HepG2 (cell line): ENCODE data around the gene CABLES1. TPM values are rescaled to one million over a fixed set of nuclear protein-coding genes. Genes with fewer than 3 reads are reported as not detected.

Experiments used
- ELF3 ChIP-seq: IDR thresholded peaks from 2 replicates; pipeline ENCODE4 v1.6.1; 2016; ENCODE audit warnings: missing genetic modification reagents, missing compliant biosample characterization
- ELK4 ChIP-seq: sonication (generic); formaldehyde crosslinking; IDR thresholded peaks from 2 replicates; pipeline ENCODE4 v1.9.0; 2021; ENCODE audit warnings: missing genetic modification reagents, borderline replicate concordance
- HMG20B ChIP-seq: conservative IDR thresholded peaks from 2 replicates; pipeline ENCODE4 v1.6.1; 2016; ENCODE audit warnings: missing genetic modification reagents, missing compliant biosample characterization
- MIER3 ChIP-seq: IDR thresholded peaks from 2 replicates; pipeline ENCODE4 v1.6.1; 2016; ENCODE audit warnings: missing compliant biosample characterization, borderline replicate concordance
- MYC ChIP-seq: sonication (generic); formaldehyde crosslinking; IDR thresholded peaks from 2 replicates; pipeline ENCODE4 v1.9.0; 2021; ENCODE audit warnings: missing genetic modification reagents, borderline replicate concordance
- RORA ChIP-seq: sonication (generic); formaldehyde crosslinking; IDR thresholded peaks from 2 replicates; pipeline ENCODE4 v1.5.0; 2020; ENCODE audit warnings: mild to moderate bottlenecking, missing genetic modification reagents, moderate library complexity
- SRY ChIP-seq: sonication (generic); formaldehyde crosslinking; IDR thresholded peaks from 2 replicates; pipeline ENCODE4 v1.8.0; 2022; ENCODE audit warnings: mild to moderate bottlenecking, missing genetic modification reagents
- THAP7 ChIP-seq: sonication (generic); formaldehyde crosslinking; IDR thresholded peaks from 2 replicates; pipeline ENCODE4 v1.8.1; 2023; ENCODE audit warnings: mild to moderate bottlenecking, missing genetic modification reagents
- ZFP1 ChIP-seq: IDR thresholded peaks from 2 replicates; pipeline ENCODE4 v1.6.1; 2016
- ZGPAT ChIP-seq: IDR thresholded peaks from 2 replicates; pipeline ENCODE4 v1.6.1; 2016; ENCODE audit warnings: mild to moderate bottlenecking
- ZNF124 ChIP-seq: sonication (generic); formaldehyde crosslinking; IDR thresholded peaks from 2 replicates; pipeline ENCODE4 v1.4.0; 2020; ENCODE audit warnings: missing genetic modification reagents
- ZNF326 ChIP-seq: sonication (generic); formaldehyde crosslinking; IDR thresholded peaks from 2 replicates; pipeline ENCODE4 v1.4.0; 2020; ENCODE audit warnings: missing genetic modification reagents, borderline replicate concordance
- ZNF562 ChIP-seq: sonication (generic); formaldehyde crosslinking; IDR thresholded peaks from 2 replicates; pipeline ENCODE4 v1.8.0; 2022; ENCODE audit warnings: missing genetic modification reagents, borderline replicate concordance
- ZNF570 ChIP-seq: sonication (generic); formaldehyde crosslinking; IDR thresholded peaks from 2 replicates; pipeline ENCODE4 v1.4.0; 2020; ENCODE audit warnings: mild to moderate bottlenecking, missing genetic modification reagents, borderline replicate concordance
- ZNF572 ChIP-seq: sonication (generic); formaldehyde crosslinking; IDR thresholded peaks from 2 replicates; pipeline ENCODE4 v1.5.1; 2020; ENCODE audit warnings: mild to moderate bottlenecking, missing genetic modification reagents
- ZNF614 ChIP-seq: IDR thresholded peaks from 2 replicates; pipeline ENCODE4 v1.6.1; 2018; ENCODE audit warnings: missing biosample characterization, missing genetic modification reagents, inconsistent platforms, borderline replicate concordance
- ZNF768 ChIP-seq: sonication (generic); formaldehyde crosslinking; IDR thresholded peaks from 2 replicates; pipeline ENCODE4 v1.4.0; 2020; ENCODE audit warnings: missing genetic modification reagents
- ZXDC ChIP-seq: sonication (generic); formaldehyde crosslinking; IDR thresholded peaks from 2 replicates; pipeline ENCODE4 v1.5.0; 2020; ENCODE audit warnings: mild to moderate bottlenecking, missing genetic modification reagents
- polyA plus RNA-seq, 8 experiments: library from polyadenylated mRNA; depleted of rRNA in 3 of 8; stranded (reverse) in 7 of 8; unstranded in 1 of 8; fragments of >200 nt; fragmentation: Illumina TruSeq in 4 of 8; extraction: Trizol in 4 of 8; gene quantifications; 2 replicates each; pipeline versions ENCODE4 v1.2.1 to v1.2.3, GENCODE V29; 2011 to 2016; ENCODE audit warnings: low read depth in 4 of 8, missing spikeins in 1 of 8, mixed read lengths in 1 of 8; ENCODE audit not compliant: insufficient read depth in 1 of 8
- total RNA-seq, 5 experiments: library from RNA; depleted of rRNA; stranded (reverse); fragments of >200 nt; fragmentation: Illumina TruSeq; extraction: Trizol; gene quantifications; 2 replicates each; pipeline ENCODE4 v1.2.3, GENCODE V29; 2016; ENCODE audit warnings: low read depth in 1 of 5

CABLES1 gene
- total and polyA plus RNA-seq, 2 of the 13 experiments (the other 11 are each of a cell fraction or from before 2014, with no cell fraction given): 14.7 to 25.8 TPM

- TF ChIP-seq ZGPAT: peak; percentile 37; the same call in 1 of the 2 replicates
- no peak for TF ChIP-seq ZFP1 (CRISPR knock-in tag)
- TF ChIP-seq ZNF326 (CRISPR knock-in tag): no peak
- TF ChIP-seq ZNF570 (CRISPR knock-in tag): no peak
- TF ChIP-seq ZNF768 (CRISPR knock-in tag): peak; percentile 71; the same call in 1 of the 2 replicates
- TF ChIP-seq ZNF124: no peak
- TF ChIP-seq ZNF562 (CRISPR knock-in tag): no peak
- no peak for TF ChIP-seq ELK4 (CRISPR knock-in tag)
- TF ChIP-seq THAP7 (CRISPR knock-in tag): no peak
- peak; percentile 58; the same call in 1 of the 2 replicates for TF ChIP-seq SRY
- no peak for TF ChIP-seq ELF3 (CRISPR knock-in tag)
- no peak for TF ChIP-seq HMG20B (CRISPR knock-in tag)
- no peak for TF ChIP-seq ZNF614 (CRISPR knock-in tag)
- no peak for TF ChIP-seq MIER3 (CRISPR knock-in tag)
- peak; percentile 49; the same call in 1 of the 2 replicates for TF ChIP-seq ZNF572 (CRISPR knock-in tag)
- 0 out of 2 replicates have a peak, but pooled peaks have one; percentile 24 for TF ChIP-seq ZXDC
- TF ChIP-seq MYC: peak; percentile 41; the same call in 1 of the 2 replicates
- no peak for TF ChIP-seq RORA (CRISPR knock-in tag)
- TF ChIP-seq, all 625 proteins: peak for 99
Observed at GRCh38 chr18:23136326-23137096, 1.2 kb downstream of the CABLES1 start (continued).
